Measurements from ENCODE around the gene CLDN2. TPM values are rescaled to one million over a fixed set of nuclear protein-coding genes. Genes with fewer than 3 reads are reported as not detected.

Gene CLDN2
- total RNA-seq, 4 donors from 2014 or later = 0.29 to 0.34 TPM; not detected in 2

DNA sequence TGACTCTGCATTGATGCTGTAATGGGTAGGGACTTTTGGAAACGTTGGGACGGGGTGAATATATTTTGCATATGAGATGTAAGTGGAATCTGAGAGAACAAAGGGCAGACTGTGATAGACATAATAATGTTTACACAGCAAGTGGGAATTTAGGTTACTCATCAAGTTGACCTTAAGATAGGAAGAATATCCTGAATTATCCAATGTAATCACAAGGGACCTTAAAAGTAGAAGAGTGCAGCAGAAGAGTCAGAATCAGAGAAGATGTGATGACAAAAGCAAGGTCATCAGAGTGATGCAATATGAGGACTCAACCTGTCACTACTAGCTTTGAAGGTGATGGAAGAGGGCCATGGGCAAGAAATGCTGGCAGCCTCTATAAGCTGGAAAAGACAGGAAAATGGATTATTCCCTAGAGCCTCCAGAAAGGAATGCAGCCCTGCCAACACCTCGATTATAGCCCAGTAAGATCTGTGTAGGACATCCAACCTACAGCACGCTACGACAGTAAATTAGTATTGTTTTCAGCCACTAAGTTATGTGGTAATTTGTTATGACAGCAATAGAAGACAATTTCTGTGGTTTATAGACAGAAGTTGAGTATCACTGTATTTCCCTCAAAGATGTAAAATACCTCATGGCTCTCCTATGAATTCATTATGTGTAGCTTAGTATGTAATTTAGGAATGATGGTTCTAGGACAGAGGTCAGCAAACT lies 53.4 kb downstream of the CLDN2 start:
- Histone ChIP-seq H3K9me3 (no peaks in the 10 kb centered on the region), H3K27me3 (no peaks in the 10 kb centered on the region), H3K27ac (no peak overlapping the region), H3K36me3 (no peaks in the 10 kb centered on the region), H3K4me1 (no peaks in the 10 kb centered on the region), H3K4me3 (replicated peaks in 1 of 3) (no peak overlapping the region)
- no peak for TF ChIP-seq POLR2A (IDR thresholded peaks at IDR 0.05)
- TF ChIP-seq, protein P1, sequence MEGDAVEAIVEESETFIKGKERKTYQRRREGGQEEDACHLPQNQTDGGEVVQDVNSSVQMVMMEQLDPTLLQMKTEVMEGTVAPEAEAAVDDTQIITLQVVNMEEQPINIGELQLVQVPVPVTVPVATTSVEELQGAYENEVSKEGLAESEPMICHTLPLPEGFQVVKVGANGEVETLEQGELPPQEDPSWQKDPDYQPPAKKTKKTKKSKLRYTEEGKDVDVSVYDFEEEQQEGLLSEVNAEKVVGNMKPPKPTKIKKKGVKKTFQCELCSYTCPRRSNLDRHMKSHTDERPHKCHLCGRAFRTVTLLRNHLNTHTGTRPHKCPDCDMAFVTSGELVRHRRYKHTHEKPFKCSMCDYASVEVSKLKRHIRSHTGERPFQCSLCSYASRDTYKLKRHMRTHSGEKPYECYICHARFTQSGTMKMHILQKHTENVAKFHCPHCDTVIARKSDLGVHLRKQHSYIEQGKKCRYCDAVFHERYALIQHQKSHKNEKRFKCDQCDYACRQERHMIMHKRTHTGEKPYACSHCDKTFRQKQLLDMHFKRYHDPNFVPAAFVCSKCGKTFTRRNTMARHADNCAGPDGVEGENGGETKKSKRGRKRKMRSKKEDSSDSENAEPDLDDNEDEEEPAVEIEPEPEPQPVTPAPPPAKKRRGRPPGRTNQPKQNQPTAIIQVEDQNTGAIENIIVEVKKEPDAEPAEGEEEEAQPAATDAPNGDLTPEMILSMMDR (IDR thresholded peaks at IDR 0.05) = no peak
- no peak for DNase-seq
- 79 to 80% methylated on average over 5 of the region's 5 CpGs for WGBS, 2 donors
- intact Hi-C loops (cut with DNase I) = no loop called here

DNA sequence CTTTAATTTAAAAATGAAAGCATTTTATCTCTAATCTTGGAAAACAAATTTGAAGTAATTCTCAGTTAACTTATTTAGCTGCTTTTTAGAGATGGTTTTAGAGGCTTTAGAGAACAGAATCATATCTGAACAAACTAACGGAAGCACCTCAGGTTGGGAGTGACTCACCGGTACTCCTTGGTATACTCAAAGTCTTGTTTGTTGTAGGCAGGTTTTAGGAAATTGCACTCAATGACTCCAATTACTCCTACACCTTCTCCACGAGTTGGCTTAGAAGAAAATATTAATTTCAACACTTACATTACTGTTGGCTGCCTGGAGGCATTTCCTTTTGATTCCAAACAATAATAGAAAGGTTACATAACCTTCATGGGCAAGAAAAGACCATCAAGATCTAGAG lies 56.2 kb downstream of the CLDN2 start:
- Histone ChIP-seq H3K27me3 (no peaks in the 10 kb centered on the region), H3K4me3 (replicated peaks in 1 of 3) (no peak overlapping the region), H3K4me1 (no peaks in the 10 kb centered on the region), H3K9me3 (no peaks in the 10 kb centered on the region), H3K36me3 (no peaks in the 10 kb centered on the region), H3K27ac (no peak overlapping the region)
- WGBS, 2 donors = 91 to 93% methylated on average over 3 of the region's 3 CpGs
- no peak for TF ChIP-seq POLR2A (IDR thresholded peaks at IDR 0.05)
- TF ChIP-seq, protein P1 (IDR thresholded peaks at IDR 0.05) = no peak
- DNase-seq = no peak
- intact Hi-C loops (cut with DNase I) = no loop called here

Other genes starting within 250 kb of the CLDN2 start
- gene RNF128, start 193.7 kb upstream of the CLDN2 start, total RNA-seq = 10 to 100 TPM; 46.5 to 68.6 (median 63.5) TPM
- gene TBC1D8B, start 117.7 kb upstream of the CLDN2 start, total RNA-seq = 10 to 100 TPM; 14.8 to 25.3 (median 19.8) TPM
- not detected for gene RIPPLY1, start 17.1 kb upstream of the CLDN2 start, total RNA-seq
- 10 to 100 TPM; 15.3 to 24.6 (median 18.6) TPM for gene MORC4, start 79.8 kb downstream of the CLDN2 start, total RNA-seq
- 10 to 100 TPM; 24.0 to 48.8 (median 30.5) TPM for gene RBM41, start 198.4 kb downstream of the CLDN2 start, total RNA-seq